SK-N-SH (cell line): Measurements from ENCODE around the gene TSPAN15.

ENCODE experiments used
- RAD21 ChIP-seq: IDR thresholded peaks from 2 replicates; pipeline ENCODE4 v1.6.1; 2012; ENCODE audit warnings: mild to moderate bottlenecking, low read length
- RFX5 ChIP-seq: IDR thresholded peaks from 2 replicates; pipeline ENCODE4 v1.6.1; 2012; ENCODE audit warnings: mild to moderate bottlenecking, improper control_type of control experiment, low read length
- YY1 ChIP-seq: IDR thresholded peaks from 2 replicates; pipeline ENCODE4 v1.4.0; 2012; ENCODE audit warnings: low read depth, mild to moderate bottlenecking
- TF ChIP-seq, protein P1 (sequence below): fragments of 200-600 bp; sonication (generic); IDR thresholded peaks from 2 replicates; pipeline ENCODE4 v1.6.1; 2017; ENCODE audit warnings: antibody characterized with exemption, mild to moderate bottlenecking, moderate library complexity
- TF ChIP-seq, protein P2 (sequence below): IDR thresholded peaks from 2 replicates; pipeline ENCODE4; 2012
- TF ChIP-seq, protein P3 (sequence below): fragments of 150-350 bp; IDR thresholded peaks from 2 replicates; pipeline ENCODE4 v1.6.1; 2016; ENCODE audit warnings: mild to moderate bottlenecking, low read depth, low read length

DNA sequence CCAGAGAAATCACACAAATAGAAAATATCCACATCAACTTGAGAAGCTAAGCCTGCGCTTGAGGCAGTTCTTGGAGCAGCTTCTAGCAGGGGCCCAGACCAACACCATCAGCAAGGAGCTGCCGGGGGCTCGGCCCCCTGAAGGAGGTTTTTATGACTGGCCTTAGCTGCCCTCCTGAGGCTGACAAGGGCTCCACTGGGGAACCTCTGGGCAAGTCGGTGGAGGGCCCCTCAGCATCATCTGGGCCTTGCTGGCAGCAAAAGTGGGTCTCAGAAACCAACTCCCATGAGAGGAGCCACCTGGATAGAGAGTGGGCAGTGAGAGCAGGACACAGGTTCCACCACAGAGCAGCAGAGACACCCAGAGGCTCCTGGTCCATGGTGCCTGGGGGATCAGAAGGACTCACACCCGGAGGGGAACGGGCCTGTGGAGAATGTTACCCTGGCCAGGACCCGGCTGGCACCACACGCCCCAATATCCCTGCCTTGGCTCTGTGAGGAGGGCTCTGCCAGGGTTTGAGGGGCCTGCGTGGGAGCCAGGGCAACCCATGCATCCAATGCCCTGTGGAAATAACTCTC lies 66.1 kb downstream of the TSPAN15 start:
- TF ChIP-seq, protein P1, sequence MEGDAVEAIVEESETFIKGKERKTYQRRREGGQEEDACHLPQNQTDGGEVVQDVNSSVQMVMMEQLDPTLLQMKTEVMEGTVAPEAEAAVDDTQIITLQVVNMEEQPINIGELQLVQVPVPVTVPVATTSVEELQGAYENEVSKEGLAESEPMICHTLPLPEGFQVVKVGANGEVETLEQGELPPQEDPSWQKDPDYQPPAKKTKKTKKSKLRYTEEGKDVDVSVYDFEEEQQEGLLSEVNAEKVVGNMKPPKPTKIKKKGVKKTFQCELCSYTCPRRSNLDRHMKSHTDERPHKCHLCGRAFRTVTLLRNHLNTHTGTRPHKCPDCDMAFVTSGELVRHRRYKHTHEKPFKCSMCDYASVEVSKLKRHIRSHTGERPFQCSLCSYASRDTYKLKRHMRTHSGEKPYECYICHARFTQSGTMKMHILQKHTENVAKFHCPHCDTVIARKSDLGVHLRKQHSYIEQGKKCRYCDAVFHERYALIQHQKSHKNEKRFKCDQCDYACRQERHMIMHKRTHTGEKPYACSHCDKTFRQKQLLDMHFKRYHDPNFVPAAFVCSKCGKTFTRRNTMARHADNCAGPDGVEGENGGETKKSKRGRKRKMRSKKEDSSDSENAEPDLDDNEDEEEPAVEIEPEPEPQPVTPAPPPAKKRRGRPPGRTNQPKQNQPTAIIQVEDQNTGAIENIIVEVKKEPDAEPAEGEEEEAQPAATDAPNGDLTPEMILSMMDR = no peak
- TF ChIP-seq RFX5 (no peak), YY1 (no peak), RAD21 (no peak)
- TF ChIP-seq, protein P2, sequence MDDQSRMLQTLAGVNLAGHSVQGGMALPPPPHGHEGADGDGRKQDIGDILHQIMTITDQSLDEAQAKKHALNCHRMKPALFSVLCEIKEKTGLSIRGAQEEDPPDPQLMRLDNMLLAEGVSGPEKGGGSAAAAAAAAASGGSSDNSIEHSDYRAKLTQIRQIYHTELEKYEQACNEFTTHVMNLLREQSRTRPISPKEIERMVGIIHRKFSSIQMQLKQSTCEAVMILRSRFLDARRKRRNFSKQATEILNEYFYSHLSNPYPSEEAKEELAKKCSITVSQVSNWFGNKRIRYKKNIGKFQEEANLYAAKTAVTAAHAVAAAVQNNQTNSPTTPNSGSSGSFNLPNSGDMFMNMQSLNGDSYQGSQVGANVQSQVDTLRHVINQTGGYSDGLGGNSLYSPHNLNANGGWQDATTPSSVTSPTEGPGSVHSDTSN = no peak
- TF ChIP-seq, protein P3, sequence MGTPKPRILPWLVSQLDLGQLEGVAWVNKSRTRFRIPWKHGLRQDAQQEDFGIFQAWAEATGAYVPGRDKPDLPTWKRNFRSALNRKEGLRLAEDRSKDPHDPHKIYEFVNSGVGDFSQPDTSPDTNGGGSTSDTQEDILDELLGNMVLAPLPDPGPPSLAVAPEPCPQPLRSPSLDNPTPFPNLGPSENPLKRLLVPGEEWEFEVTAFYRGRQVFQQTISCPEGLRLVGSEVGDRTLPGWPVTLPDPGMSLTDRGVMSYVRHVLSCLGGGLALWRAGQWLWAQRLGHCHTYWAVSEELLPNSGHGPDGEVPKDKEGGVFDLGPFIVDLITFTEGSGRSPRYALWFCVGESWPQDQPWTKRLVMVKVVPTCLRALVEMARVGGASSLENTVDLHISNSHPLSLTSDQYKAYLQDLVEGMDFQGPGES = no peak
